Smooth muscle cell of the pulmonary artery (primary cell): Measurements from ENCODE around the gene TARM1. TPM values are rescaled to one million over a fixed set of nuclear protein-coding genes. Genes with fewer than 3 reads are reported as not detected.

ENCODE experiments used
- total RNA-seq: library from RNA; depleted of rRNA; stranded (reverse); fragments of >200 nt; gene quantifications from 2 replicates; pipeline ENCODE4 v1.2.3, GENCODE V29; 2014

TARM1 gene
- not detected in 2 replicates for total RNA-seq

GRCh38 chr19:54081032-54081431 is at the start of gene TARM1:
Gene TARM1 (minus strand): TSS chr19:54081365. CDS start chr19:54081340, 25 bp downstream.

GRCh38 chr19:54115109-54116063 is 34.2 kb upstream of the TARM1 start, which contains the start of the genes PRPF31 and TFPT:
Gene PRPF31 (plus strand): TSS chr19:54115754. CDS start chr19:54118279, 2,525 bp downstream.
Gene TFPT (minus strand): TSS chr19:54115657. CDS start chr19:54115269, 388 bp downstream.

GRCh38 chr19:54102421-54103169 is 21.4 kb upstream of the TARM1 start, which contains the start of gene NDUFA3:
Gene NDUFA3 (plus strand): TSS chr19:54102855. CDS start chr19:54102879, 24 bp downstream.

GRCh38 chr19:54100561-54100960 is 19.4 kb upstream of the TARM1 start, which contains the start of gene OSCAR:
Gene OSCAR (minus strand): TSS chr19:54100803. CDS start chr19:54100792, 11 bp downstream.

GRCh38 chr19:54063350-54064116 is 17.6 kb downstream of the TARM1 start, which contains the start of gene VSTM1:
Gene VSTM1 (minus strand): TSS chr19:54063897. CDS start chr19:54063777, 120 bp downstream.

Other genes starting within 250 kb of the TARM1 start
- 24.2 and 42.8 TPM in 2 replicates for gene MYADM, start 213.5 kb downstream of the TARM1 start, total RNA-seq
- gene PRKCG, start 199.2 kb downstream of the TARM1 start, total RNA-seq: 0.07 TPM in 1 of 2 replicates, not detected in the other
- gene CACNG7, start 172.1 kb downstream of the TARM1 start, total RNA-seq: 1.7 and 7.2 TPM in 2 replicates
- 0.20 and 0.76 TPM in 2 replicates for gene CACNG8, start 118.4 kb downstream of the TARM1 start, total RNA-seq
- 0.13 and 0.43 TPM in 2 replicates for gene CACNG6, start 89.7 kb downstream of the TARM1 start, total RNA-seq
- gene VSTM1, start 17.5 kb downstream of the TARM1 start, total RNA-seq: not detected in 2 replicates
- gene OSCAR, start 19.4 kb upstream of the TARM1 start, total RNA-seq: 0.63 and 0.65 TPM in 2 replicates
- gene NDUFA3, start 21.5 kb upstream of the TARM1 start, total RNA-seq: 18.5 and 20.6 TPM in 2 replicates
- 10.7 and 12.5 TPM in 2 replicates for gene TFPT, start 34.3 kb upstream of the TARM1 start, total RNA-seq
- 54.5 and 55.6 TPM in 2 replicates for gene PRPF31, start 34.4 kb upstream of the TARM1 start, total RNA-seq
- 11.3 and 14.1 TPM in 2 replicates for gene CNOT3, start 56.4 kb upstream of the TARM1 start, total RNA-seq
- gene LENG1, start 78.4 kb upstream of the TARM1 start, total RNA-seq: 3.1 and 3.5 TPM in 2 replicates
- gene TMC4, start 91.8 kb upstream of the TARM1 start, total RNA-seq: 0.20 TPM in 1 of 2 replicates, not detected in the other
- 71.1 and 93.0 TPM in 2 replicates for gene MBOAT7, start 108.2 kb upstream of the TARM1 start, total RNA-seq
- 55.4 and 69.3 TPM in 2 replicates for gene TSEN34, start 109.9 kb upstream of the TARM1 start, total RNA-seq
- 1,505 and 1,870 TPM in 2 replicates for gene RPS9, start 119.5 kb upstream of the TARM1 start, total RNA-seq
- gene LILRB3, start 141.6 kb upstream of the TARM1 start, total RNA-seq: not detected in 2 replicates
- not detected in 2 replicates for gene LILRA6, start 161.4 kb upstream of the TARM1 start, total RNA-seq
- gene LILRB5, start 175.9 kb upstream of the TARM1 start, total RNA-seq: not detected in 2 replicates
- gene LILRB2, start 199.7 kb upstream of the TARM1 start, total RNA-seq: not detected in 2 replicates
- not detected in 2 replicates for gene LILRA5, start 231.8 kb upstream of the TARM1 start, total RNA-seq